Rectal smooth muscle tissue (tissue), 1 donor: ENCODE measurements around the gene IKBKG.
"Not testable (repeated sequence)": the region's sequence is repeated elsewhere in the genome, so short reads cannot be mapped to it uniquely, and the experiment has no call there.

ENCODE experiments used
- H3K27ac ChIP-seq: one replicate; pipeline ENCODE4 v1.7.0; 2013; ENCODE audit warnings: low read depth, low read length, inconsistent platforms
- H3K27me3 ChIP-seq: one replicate; pipeline ENCODE4 v1.7.0; 2013; ENCODE audit warnings: low read length; ENCODE audit not compliant: control insufficient read depth, insufficient read depth
- H3K36me3 ChIP-seq: one replicate; pipeline ENCODE4 v1.7.0; 2013; ENCODE audit warnings: low read length; ENCODE audit not compliant: control insufficient read depth, insufficient read depth
- H3K4me1 ChIP-seq: one replicate; pipeline ENCODE4 v1.7.0; 2013; ENCODE audit warnings: low read length; ENCODE audit not compliant: control insufficient read depth, insufficient read depth
- H3K4me3 ChIP-seq: one replicate; pipeline ENCODE4 v1.7.0; 2013; ENCODE audit warnings: low read length
- H3K9ac ChIP-seq: one replicate; pipeline ENCODE4 v1.7.0; 2013; ENCODE audit warnings: low read length

Gene IKBKG

DNA sequence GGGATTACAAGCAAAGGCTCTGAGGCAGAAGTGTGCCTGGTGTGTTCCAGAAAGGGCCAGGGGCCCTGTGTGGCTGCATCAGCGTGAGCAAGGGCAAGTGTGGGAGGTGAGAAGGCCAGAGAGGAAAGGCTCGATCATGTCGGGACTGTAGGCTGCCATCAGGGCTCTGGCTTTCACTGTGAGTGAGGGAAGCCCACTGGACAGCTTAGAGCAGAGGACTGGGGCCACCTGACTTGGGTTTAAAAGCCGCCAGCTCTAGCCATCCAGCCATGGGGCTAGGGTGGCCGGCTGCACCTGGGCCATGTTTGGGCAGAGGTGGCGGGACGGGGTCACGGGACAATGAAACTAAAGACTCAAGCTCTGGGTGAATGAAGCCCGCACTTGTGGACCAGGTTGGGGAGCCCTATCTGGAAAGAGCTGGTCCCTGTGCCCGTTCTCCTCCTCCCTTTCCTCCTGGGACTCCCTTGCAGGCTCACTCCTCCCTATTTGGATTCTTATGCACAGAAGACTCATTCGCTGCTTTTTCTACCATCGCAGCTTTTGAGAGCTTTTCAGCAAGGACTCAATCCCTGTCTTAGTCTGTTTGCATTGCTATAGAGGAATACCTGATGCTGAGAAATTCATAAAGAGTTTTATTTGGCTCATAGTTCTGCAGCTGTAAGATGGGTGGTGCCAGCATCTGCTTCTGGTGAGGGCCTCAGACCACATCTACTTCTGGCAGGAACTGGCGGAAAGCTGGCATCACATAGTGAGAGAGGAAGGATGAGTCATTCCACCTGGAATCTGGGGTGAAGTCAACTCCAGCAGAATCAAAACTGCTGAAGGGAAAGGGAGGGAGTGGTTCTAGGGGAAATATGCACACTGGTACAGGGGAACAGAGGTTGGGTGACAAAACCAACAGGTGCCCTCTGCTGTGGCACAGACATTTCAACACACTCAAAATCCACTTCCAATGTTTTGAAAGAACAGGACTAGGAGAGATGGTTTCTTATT lies 56.3 kb downstream of the IKBKG start:
- Histone ChIP-seq H3K9ac (no peak overlapping the region), H3K27me3 (peaks cover 3% of the 10 kb centered on the region), H3K4me1 (no peaks in the 10 kb centered on the region), H3K27ac (no peak overlapping the region), H3K36me3 (no peaks in the 10 kb centered on the region), H3K4me3 (no peak overlapping the region)

DNA sequence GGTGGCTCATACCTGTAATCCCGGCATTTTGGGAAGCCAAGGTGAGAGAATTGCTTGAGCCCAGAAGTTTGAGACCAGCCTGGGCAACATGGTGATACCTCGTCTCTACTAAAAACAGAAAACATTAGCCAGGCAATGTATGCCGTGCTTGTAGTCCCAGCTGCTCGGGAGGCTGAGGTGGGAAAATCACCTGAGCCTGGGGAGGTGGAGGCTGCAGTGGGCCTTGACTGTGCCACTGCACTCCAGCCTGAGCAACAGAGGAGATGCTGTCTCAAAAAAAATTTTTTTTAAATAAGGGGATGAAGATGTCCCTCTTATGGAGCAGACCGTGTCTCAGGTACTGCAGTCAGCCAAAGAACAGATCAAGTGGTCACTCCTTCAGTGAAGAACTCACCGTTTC lies 58.1 kb downstream of the IKBKG start:
- Histone ChIP-seq H3K27ac (no peak overlapping the region), H3K27me3 (peaks cover 3% of the 10 kb centered on the region), H3K36me3 (no peaks in the 10 kb centered on the region), H3K9ac (no peak overlapping the region), H3K4me1 (no peaks in the 10 kb centered on the region), H3K4me3 (no peak overlapping the region)

DNA sequence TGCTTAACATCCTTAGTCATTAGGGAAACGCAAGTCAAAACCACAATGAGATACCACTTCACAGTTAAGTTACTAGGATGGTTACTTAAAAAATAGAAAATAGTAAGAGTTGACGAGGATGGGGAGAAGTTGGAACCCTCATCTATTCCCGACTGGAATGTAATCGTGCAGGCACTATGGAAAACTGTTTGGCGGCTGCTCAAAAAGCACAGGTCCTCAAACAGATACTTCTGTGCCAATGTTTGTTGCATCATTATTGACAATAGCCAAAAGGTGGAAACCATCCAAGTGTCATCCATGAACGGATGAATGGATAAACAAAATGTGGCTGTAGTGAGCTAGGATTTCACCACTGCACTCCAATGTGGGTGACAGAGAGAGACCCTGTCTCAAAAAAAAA lies 60.0 kb downstream of the IKBKG start:
- H3K27ac ChIP-seq, result no peak overlapping the region
- H3K9ac ChIP-seq, result no peak overlapping the region
- H3K27me3 ChIP-seq, result peaks cover 3% of the 10 kb centered on the region
- no peaks in the 10 kb centered on the region for H3K4me1 ChIP-seq
- H3K4me3 ChIP-seq, result no peak overlapping the region
- no peaks in the 10 kb centered on the region for H3K36me3 ChIP-seq

GRCh38 chrX:154607976-154608375 lies 60.6 kb downstream of the IKBKG start:
- H3K27ac ChIP-seq, H3K27me3 ChIP-seq, H3K36me3 ChIP-seq, H3K4me3 ChIP-seq, H3K4me1 ChIP-seq, H3K9ac ChIP-seq: not testable (repeated sequence)

DNA sequence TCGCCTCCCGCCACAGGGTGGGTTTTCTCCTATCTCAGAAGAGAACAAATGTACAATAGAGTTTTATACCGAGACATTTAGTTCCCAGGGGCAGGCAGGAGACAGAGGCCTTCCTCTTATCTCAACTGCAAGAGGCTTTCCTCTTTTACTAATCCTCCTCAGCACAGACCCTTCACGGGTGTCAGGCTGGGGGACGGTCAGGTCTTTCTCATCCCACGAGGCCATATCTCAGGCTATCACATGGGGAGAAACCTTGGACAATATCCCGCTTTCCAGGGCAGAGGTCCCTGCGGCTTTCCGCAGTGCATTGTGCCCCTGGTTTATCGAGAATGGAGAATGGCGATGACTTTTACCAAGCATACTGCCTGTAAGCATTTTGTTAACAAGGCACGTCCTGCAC lies 61.4 kb downstream of the IKBKG start:
- not testable (repeated sequence) for H3K27ac ChIP-seq, H3K4me3 ChIP-seq, H3K27me3 ChIP-seq, H3K36me3 ChIP-seq, H3K9ac ChIP-seq, H3K4me1 ChIP-seq

DNA sequence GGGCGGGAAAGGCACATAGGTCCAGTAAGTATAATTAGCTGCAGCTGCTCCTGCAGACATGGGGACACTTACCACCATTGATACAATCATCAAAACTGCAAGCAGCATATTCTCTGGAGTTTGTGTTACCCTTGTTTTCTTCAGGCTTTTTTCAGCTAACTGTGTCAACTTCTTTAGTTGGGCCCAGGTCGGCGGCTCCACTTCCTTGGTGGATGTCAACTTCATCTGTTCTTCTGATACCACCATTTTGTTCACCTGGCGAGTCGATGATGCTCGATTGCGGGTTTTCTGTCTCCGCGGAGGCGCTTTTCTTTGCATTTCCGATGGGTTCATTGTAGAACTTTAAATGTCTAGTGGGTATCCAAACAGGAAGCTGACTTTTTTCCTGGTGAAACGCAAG lies 63.7 kb downstream of the IKBKG start:
- not testable (repeated sequence) for H3K27me3 ChIP-seq, H3K4me3 ChIP-seq, H3K4me1 ChIP-seq, H3K9ac ChIP-seq, H3K36me3 ChIP-seq, H3K27ac ChIP-seq

GRCh38 chrX:154613586-154613985 lies 66.2 kb downstream of the IKBKG start:
- H3K27me3 ChIP-seq, H3K4me3 ChIP-seq, H3K9ac ChIP-seq, H3K27ac ChIP-seq, H3K4me1 ChIP-seq, H3K36me3 ChIP-seq: not testable (repeated sequence)
